Tibial artery (tissue), 4 donors: ENCODE measurements around the gene ANGPTL8.

ENCODE experiments used
- DNase-seq, 2 donors: peaks; one replicate each; pipeline ENCODE4 v3.0.0-alpha.2; 2019
- H3K27ac ChIP-seq, 2 donors: fragments of 200-600 bp; sonication (generic) in 1 of 2; 1 replicate in 1 of 2; 2 replicates in 1 of 2; pipeline ENCODE4 v1.5.1; 2018 to 2019; ENCODE audit warnings: mild to moderate bottlenecking in 1 of 2
- H3K27me3 ChIP-seq, 2 donors: fragments of 200-600 bp; sonication (generic) in 1 of 2; one replicate each; pipeline versions ENCODE4 v1.5.1 to v1.6.0; 2016 to 2019
- H3K36me3 ChIP-seq, 3 donors: fragments of 200-600 bp; sonication (generic) in 2 of 3; one replicate each; pipeline ENCODE4 v1.5.1; 2016 to 2019; ENCODE audit warnings: mild to moderate bottlenecking in 2 of 3
- H3K4me1 ChIP-seq, 4 donors: fragments of 200-600 bp; sonication (generic) in 2 of 4; 1 replicate in 3 of 4; 2 replicates in 1 of 4; pipeline ENCODE4 v1.5.1; 2016 to 2019
- H3K4me3 ChIP-seq, 2 donors: fragments of 200-600 bp; sonication (generic) in 1 of 2; 1 replicate in 1 of 2; 2 replicates in 1 of 2; pipeline ENCODE4 v1.5.1; 2018 to 2019; ENCODE audit warnings: mild to moderate bottlenecking in 2 of 2
- H3K9me3 ChIP-seq, 3 donors: fragments of 200-600 bp; sonication (generic) in 1 of 3; one replicate each; pipeline ENCODE4 v1.5.1; 2016 to 2019
- CTCF ChIP-seq, 2 experiments: fragments of 200-600 bp in 1 of 2; fragments of 450-650 bp in 1 of 2; IDR thresholded peaks; one replicate each; pipeline ENCODE4 v1.5.1; 2017 to 2019; ENCODE audit warnings: antibody characterized with exemption in 2 of 2, mild to moderate bottlenecking in 1 of 2, moderate library complexity in 1 of 2
- intact Hi-C: fragments of 100-400 bp; cut with DNase I; formaldehyde crosslinking; loops from one replicate; pipeline ENCODE4 v1.15.0; 2023; ENCODE audit warnings: low total_unique reads

Gene ANGPTL8

DNA sequence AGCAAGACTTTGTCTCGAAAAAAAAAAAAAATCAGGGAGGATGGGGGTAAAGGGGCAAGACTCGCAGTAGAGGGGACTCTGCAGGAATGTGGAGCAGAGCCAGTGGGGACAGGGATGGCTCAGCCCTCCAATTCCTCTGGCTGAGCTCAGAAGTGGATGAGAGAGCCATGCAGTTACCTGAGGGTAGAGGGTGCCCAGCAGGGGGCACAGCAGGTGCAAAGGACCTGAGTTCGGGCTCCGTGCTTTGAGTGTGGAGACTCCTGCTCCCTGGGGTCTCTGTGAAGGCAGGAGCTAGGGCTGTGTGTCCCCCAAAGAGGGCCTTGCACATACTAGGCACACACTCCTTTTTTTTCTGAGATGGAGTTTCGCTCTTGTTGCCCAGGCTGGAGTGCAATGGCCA is 15.2 kb downstream of the ANGPTL8 start:
- peaks cover 7 to 37% (median 25%) of the 10 kb centered on the region in 3 donors for H3K36me3 ChIP-seq
- TF ChIP-seq CTCF (IDR thresholded peaks at IDR 0.05), result no peak
- H3K27ac ChIP-seq, result no peak overlapping the region
- DNase-seq, result no peak
- no peaks in the 10 kb centered on the region for H3K4me1 ChIP-seq
- H3K4me3 ChIP-seq, result no peak overlapping the region
- no peaks in the 10 kb centered on the region for H3K27me3 ChIP-seq
- H3K9me3 ChIP-seq, result no peaks in the 10 kb centered on the region
- intact Hi-C loops, result no loop called here

GRCh38 chr19:11256189-11256588 is 16.8 kb downstream of the ANGPTL8 start:
- no peak overlapping the region for H3K4me3 ChIP-seq
- no peak for TF ChIP-seq CTCF (IDR thresholded peaks at IDR 0.05)
- H3K27ac ChIP-seq, result no peak overlapping the region
- no peaks in the 10 kb centered on the region for H3K27me3 ChIP-seq
- peaks cover 7 to 24% (median 15%) of the 10 kb centered on the region in 3 donors for H3K36me3 ChIP-seq
- DNase-seq, result no peak
- intact Hi-C loops, result no loop called here
- H3K4me1 ChIP-seq, result peaks cover 0 to under 1% (median 0%) of the 10 kb centered on the region in 4 donors
- no peaks in the 10 kb centered on the region for H3K9me3 ChIP-seq

GRCh38 chr19:11257846-11258380 is 18.5 kb downstream of the ANGPTL8 start:
- Histone ChIP-seq H3K36me3 (peaks cover 0 to 7% (median 0%) of the 10 kb centered on the region in 3 donors), H3K4me3 (no peak overlapping the region), H3K4me1 (peaks cover 0 to 15% (median 8%) of the 10 kb centered on the region in 4 donors), H3K9me3 (no peaks in the 10 kb centered on the region), H3K27ac (no peak overlapping the region), H3K27me3 (no peaks in the 10 kb centered on the region)
- no peak for DNase-seq
- intact Hi-C loops, result no loop called here
- TF ChIP-seq CTCF (IDR thresholded peaks at IDR 0.05), result no peak

DNA sequence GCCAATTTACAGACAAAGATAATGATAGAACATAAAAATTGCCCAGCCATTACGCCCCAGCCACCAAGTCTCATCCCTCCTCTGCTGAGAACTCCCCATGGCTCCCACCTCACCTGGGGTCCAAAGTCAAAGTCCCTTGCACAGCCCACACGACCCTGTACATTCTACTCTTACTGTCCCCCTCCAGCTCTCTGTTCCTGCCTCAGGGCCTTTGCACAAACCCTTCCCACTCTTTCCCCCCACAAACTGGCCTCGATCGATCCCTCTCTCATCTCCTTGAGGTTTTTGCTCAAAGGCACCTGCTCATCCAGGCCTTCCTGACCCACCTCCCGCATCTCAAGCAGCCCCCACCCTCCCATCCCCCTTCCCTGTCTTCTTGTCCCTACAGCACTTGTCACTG is 21.6 kb downstream of the ANGPTL8 start:
- TF ChIP-seq CTCF (IDR thresholded peaks at IDR 0.05), result no peak
- peak overlapping the region; percentile 81 to 91 for H3K27ac ChIP-seq
- peak overlapping the region; percentile 96 to 99 for H3K4me3 ChIP-seq
- no peaks in the 10 kb centered on the region for H3K27me3 ChIP-seq
- peaks cover 0 to 16% (median 9%) of the 10 kb centered on the region in 4 donors for H3K4me1 ChIP-seq
- H3K9me3 ChIP-seq, result no peaks in the 10 kb centered on the region
- DNase-seq, result no peak
- intact Hi-C loops, result no loop called here
- H3K36me3 ChIP-seq, result no peaks in the 10 kb centered on the region

- Histone ChIP-seq H3K4me1 (peaks cover 0 to 16% (median 9%) of the 10 kb centered on the region in 4 donors), H3K27me3 (no peaks in the 10 kb centered on the region), H3K36me3 (no peaks in the 10 kb centered on the region), H3K4me3 (peak overlapping the region; percentile 96 to 99), H3K9me3 (no peaks in the 10 kb centered on the region), H3K27ac (peak overlapping the region; percentile 81 to 91)
- DNase-seq, result no peak
- intact Hi-C loops, result no loop called here
- TF ChIP-seq CTCF (IDR thresholded peaks at IDR 0.05), result no peak
Measured at GRCh38 chr19:11261431-11261970, 22.1 kb downstream of the ANGPTL8 start.
